ENCODE data around the gene IAH1.

Gene IAH1

GRCh38 chr2:9535177-9535576, 60.8 kb downstream of the IAH1 start:
- no peak for DNase-seq

GRCh38 chr2:9536504-9536903, 62.2 kb downstream of the IAH1 start:
- DNase-seq: no peak

GRCh38 chr2:9538000-9538507, 63.7 kb downstream of the IAH1 start:
- no peak for DNase-seq

Measured in activated naive CD4-positive, alpha-beta T cell (primary cell).